Femur (tissue), 1 donor: ENCODE data around the gene TGM4.
"Not testable (repeated sequence)": the region's sequence is repeated elsewhere in the genome, so short reads cannot be mapped to it uniquely, and the experiment has no call there.

Experiments
- DNase-seq: peaks from one replicate; pipeline ENCODE4 v3.0.0-alpha.2; 2017

Gene TGM4

GRCh38 chr3:44918087-44918486 lies 43.7 kb downstream of the TGM4 start:
- DNase-seq: no peak

GRCh38 chr3:44918581-44918980 lies 44.2 kb downstream of the TGM4 start:
- no peak for DNase-seq

- DNase-seq: no peak
Observed at GRCh38 chr3:44920081-44920480, 45.7 kb downstream of the TGM4 start.

GRCh38 chr3:44923632-44924456 lies 49.4 kb downstream of the TGM4 start:
- DNase-seq: no peak

- DNase-seq: no peak
Observed at GRCh38 chr3:44924457-44925084, 50.2 kb downstream of the TGM4 start.

- no peak for DNase-seq
Observed at GRCh38 chr3:44926172-44926571, 51.8 kb downstream of the TGM4 start.

- no peak for DNase-seq
Observed at GRCh38 chr3:44926921-44927320, 52.5 kb downstream of the TGM4 start.

- DNase-seq: no peak
Observed at GRCh38 chr3:44927371-44927770, 53.0 kb downstream of the TGM4 start.

- no peak for DNase-seq
Observed at GRCh38 chr3:44929782-44930181, 55.4 kb downstream of the TGM4 start.

GRCh38 chr3:44930911-44931310 lies 56.5 kb downstream of the TGM4 start:
- DNase-seq: no peak

GRCh38 chr3:44931791-44932190 lies 57.4 kb downstream of the TGM4 start:
- DNase-seq: no peak

- no peak for DNase-seq
Observed at GRCh38 chr3:44932271-44932670, 57.9 kb downstream of the TGM4 start.

- DNase-seq: no peak
Observed at GRCh38 chr3:44932986-44933944, 58.9 kb downstream of the TGM4 start.

GRCh38 chr3:44939581-44940036 lies 65.2 kb downstream of the TGM4 start:
- DNase-seq: no peak

- DNase-seq: no peak
Observed at GRCh38 chr3:44942202-44942921, 68.0 kb downstream of the TGM4 start.

- no peak for DNase-seq
Observed at GRCh38 chr3:44948239-44948638, 73.8 kb downstream of the TGM4 start.

- not testable (repeated sequence) for DNase-seq
Observed at GRCh38 chr3:44949770-44950169, 75.4 kb downstream of the TGM4 start.

- no peak for DNase-seq
Observed at GRCh38 chr3:44950275-44950734, 75.9 kb downstream of the TGM4 start.

GRCh38 chr3:44952689-44953088 lies 78.3 kb downstream of the TGM4 start:
- DNase-seq: no peak

GRCh38 chr3:44954304-44954703 lies 79.9 kb downstream of the TGM4 start:
- no peak for DNase-seq

GRCh38 chr3:44954962-44955361 lies 80.6 kb downstream of the TGM4 start:
- no peak for DNase-seq

- no peak for DNase-seq
Observed at GRCh38 chr3:44955917-44956316, 81.5 kb downstream of the TGM4 start.
